Cortex of kidney (tissue), 1 donor: ENCODE results near the gene BCAS1.
"Not testable (repeated sequence)": the region's sequence is repeated elsewhere in the genome, so short reads cannot be mapped to it uniquely, and the experiment has no call there.

ENCODE experiments used
- DNase-seq: peaks from one replicate; lab custom pipeline; 2025; lab: John Stamatoyannopoulos, UW

BCAS1 gene

GRCh38 chr20:53986037-53986650 lies 84.2 kb downstream of the BCAS1 start:
- DNase-seq: no peak

DNA sequence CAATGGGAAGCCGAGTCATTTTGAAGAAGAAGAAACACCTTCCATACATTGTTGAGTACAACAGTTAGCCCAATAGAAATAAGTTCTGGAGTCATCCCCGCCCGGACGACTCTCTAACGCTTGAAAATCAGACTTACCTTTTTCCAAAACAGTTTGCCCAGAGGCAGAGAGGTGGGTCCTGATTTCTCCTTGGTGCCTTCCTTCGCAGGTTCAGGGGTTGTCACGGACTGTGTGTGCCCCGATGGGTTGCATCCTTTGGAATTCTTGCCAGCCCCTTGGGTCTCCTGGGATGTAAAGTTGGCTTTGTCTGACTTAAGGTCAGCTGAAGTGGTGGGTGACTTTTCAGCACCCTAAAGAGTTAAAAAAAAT lies 85.3 kb downstream of the BCAS1 start:
- no peak for DNase-seq

GRCh38 chr20:53984356-53985149 lies 85.8 kb downstream of the BCAS1 start:
- no peak for DNase-seq

DNA sequence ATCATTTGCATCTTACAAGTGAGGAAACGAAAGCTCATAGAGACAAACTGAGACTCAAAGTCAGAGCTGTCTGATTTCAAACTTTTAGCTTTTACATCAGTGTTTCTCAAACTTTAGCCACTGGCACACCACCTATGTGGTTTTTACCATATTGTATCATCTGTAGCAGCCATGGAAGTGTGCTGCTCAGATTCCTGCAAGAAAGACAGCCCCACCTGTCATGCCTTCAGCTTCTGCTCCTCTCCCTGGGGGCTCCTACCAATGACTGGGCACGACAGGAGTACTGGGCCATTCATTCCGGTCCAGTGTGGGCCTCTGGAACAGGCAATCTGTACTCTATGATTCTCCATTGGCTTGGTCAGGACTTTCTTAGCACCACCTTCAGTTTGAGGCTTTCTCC lies 87.0 kb downstream of the BCAS1 start:
- DNase-seq: no peak

- DNase-seq: no peak
Measured at GRCh38 chr20:53982624-53983023, 87.8 kb downstream of the BCAS1 start.

DNA sequence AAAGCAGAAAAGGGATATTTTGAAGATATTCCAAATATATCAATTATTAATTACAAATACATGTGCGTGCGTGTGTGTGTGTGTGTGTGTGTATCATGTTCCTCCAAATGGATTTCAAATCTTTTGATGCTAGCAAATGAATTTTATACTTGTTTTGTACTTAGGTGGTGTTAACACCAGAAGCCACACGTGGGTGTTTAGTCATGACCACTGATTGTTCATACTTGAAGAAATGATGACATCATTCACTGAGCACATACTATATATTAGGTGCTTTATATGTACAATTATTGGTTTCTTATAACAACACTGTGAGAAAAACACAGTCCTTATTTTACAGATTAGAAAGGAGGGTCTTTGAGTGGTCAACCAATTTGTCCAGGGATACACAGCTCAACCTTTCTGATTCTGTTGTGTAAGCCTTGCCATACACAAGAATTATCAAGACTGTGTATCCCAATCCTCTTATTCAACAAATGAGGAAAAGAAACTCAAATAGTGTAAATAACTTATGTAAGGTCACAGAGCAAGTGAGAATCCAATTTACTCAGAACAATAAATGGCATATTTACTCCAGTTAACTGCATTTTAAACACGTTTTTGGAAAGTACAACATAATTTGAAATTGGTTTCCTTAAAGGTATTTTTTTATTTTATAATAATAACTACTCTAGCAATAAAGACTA lies 88.5 kb downstream of the BCAS1 start:
- no peak for DNase-seq

GRCh38 chr20:53981130-53981529 lies 89.3 kb downstream of the BCAS1 start:
- DNase-seq: no peak

DNA sequence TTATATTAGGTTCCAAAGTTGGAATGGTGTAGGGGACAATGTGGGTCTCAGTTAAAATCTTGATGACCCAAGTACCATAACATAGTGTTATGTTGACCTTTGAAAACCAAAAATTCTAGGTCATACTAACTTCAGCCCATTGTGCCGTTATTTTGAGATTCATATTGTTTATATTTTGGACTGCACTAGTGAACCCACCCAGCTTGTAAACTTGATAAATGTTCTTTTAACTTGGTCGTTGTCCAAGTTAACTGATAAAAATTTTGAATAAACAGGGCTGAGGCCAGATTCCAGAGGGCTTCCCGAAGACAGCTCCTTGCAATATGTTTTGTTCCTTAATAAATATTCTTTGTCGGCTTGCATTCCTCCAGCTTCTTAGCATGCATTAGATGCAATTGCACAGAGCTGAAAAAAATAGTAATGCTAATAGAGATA lies 90.3 kb downstream of the BCAS1 start:
- no peak for DNase-seq

DNA sequence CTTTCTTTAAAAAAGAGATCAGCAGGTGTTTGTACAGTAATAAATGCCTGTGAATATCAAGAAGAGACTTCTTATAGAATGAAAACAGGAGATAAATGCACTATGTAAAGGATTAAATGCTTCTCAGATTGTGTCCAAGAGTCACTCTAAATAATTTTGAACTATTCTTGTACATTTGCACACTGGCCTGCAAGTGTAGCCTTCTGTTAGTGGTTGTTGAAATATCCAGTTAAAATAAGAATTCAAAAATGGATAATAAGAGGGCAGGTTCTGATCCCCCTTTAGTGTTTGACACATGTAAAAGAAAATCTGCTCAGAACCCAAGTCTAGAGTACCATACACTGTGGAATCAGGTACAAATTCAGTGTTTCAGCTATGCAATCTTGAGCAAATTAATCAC lies 91.9 kb downstream of the BCAS1 start:
- no peak for DNase-seq

- no peak for DNase-seq
Measured at GRCh38 chr20:53977391-53977790, 93.0 kb downstream of the BCAS1 start.

DNA sequence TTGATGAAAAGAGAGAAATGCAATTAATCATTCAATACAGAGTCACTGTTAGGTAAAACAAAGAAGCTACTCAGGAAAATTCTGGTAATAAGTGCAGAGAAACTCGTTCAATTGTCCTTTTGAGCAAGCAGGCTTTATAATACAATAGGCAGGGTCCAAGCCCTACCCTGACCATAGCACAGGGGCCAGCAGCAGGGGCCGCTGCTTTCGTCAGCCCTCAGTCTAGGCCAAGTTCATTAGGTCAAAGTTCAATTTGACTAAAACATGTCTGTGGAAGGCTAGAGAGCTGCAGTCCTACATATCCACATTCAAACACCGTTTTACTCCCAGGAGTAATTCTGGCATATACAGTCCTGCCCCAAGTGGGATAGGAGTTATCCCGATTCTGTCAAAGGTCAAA lies 94.6 kb downstream of the BCAS1 start:
- no peak for DNase-seq

- DNase-seq: no peak
Measured at GRCh38 chr20:53974785-53975555, 95.4 kb downstream of the BCAS1 start.

DNA sequence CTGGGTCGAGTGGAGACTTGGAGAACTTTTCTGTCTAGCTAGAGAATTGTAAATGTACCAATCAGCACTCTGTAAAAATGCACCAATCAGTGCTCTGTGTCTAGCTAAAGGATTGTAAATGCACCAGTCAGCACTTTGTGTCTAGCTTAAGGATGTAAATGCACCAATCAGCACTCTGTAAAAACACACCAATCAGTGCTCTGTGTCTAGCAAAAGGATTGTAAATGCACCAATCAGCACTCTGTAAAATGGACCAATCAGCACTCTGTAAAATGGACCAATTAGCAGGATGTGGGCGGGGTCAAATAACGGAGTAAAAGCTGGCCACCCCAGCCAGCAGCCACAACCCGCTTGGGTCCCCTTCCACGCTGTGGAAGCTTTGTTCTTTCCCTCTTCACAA lies 96.5 kb downstream of the BCAS1 start:
- not testable (repeated sequence) for DNase-seq

GRCh38 chr20:53972179-53972578 lies 98.2 kb downstream of the BCAS1 start:
- DNase-seq: no peak

DNA sequence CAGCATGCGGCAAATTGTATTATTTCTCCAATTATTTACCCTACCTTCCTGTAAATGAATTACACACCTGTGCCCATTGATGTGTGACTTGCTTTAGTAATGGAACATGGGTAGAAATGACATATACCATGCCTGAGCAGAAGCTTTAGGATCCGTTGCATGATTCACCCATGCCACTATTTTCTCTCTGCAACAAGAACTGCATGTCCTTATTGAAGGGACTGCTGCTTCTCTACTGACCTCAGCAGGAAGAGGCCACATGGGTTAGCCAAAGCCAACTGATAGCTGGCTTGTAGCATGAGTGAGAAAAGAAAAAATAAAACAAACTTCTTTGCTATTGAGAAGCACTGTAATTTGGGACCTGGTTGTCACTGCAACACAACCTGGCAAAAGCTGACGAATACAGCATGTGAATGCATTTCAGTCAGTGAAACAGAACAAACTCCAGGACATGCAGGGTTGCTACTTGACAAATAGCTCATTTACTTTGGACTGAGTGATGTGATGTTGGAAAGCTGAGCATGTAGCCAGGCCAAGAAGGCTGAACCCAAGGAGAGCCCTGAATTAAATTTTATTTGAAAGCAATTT lies 99.2 kb downstream of the BCAS1 start:
- no peak for DNase-seq

- DNase-seq: no peak
Measured at GRCh38 chr20:53970232-53970631, 100.2 kb downstream of the BCAS1 start.

DNA sequence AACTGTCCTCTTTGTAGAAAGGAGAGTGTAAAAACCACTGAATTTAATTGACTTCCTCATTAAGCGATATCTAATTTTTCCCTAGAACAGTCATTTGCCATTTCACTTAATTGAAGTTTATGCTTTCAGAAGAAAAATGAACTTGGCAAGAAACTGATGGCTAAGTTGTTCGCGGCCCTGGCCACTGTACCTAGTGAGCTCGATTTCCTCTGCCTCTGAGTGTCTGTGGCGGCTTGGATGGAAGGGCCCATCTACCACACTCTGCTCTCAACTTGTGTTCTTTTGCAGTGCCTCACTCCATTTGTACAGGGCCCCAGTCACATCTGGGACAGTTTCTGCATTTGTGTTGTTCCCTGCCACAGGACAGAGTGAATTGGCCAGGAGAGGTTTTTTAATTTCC lies 102.9 kb downstream of the BCAS1 start:
- DNase-seq: no peak

GRCh38 chr20:53966774-53967398 lies 103.5 kb downstream of the BCAS1 start:
- DNase-seq: no peak

- DNase-seq: no peak
Measured at GRCh38 chr20:53964501-53965253, 105.7 kb downstream of the BCAS1 start.

DNA sequence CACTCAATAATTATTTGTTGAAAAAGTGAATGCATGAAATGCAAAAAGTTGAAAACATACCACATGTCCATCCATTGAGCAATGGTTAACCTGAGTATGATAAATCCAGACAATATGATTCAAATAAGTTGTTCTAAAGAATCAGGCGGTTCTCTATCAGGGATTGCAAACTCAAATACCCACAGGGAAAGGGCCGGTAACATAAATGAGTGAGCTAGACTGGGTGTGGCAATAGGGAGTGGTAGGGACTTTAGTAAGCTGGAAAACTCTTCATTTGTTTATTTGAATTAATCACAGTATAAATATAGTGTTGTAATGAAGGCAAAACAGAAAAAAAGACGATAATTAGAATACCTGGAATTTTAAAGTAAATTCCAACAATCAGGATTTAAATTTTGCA lies 106.3 kb downstream of the BCAS1 start:
- DNase-seq: no peak

GRCh38 chr20:53963635-53964034 lies 106.8 kb downstream of the BCAS1 start:
- no peak for DNase-seq
